ENCODE data around the gene RETN. TPM values are rescaled to one million over a fixed set of nuclear protein-coding genes. Genes with fewer than 3 reads are reported as not detected.

Gene RETN
- total RNA-seq, 4 donors from 2014 or later = not detected

- TF ChIP-seq CTCF (IDR thresholded peaks at IDR 0.05) = no peak
- TF ChIP-seq EP300 (IDR thresholded peaks at IDR 0.05) = no peak
- TF ChIP-seq POLR2A (IDR thresholded peaks at IDR 0.05) = no peak
- Histone ChIP-seq H3K27ac (no peak overlapping the region), H3K4me3 (no peak overlapping the region), H3K4me1 (peaks cover 0 to 8% (median 0%) of the 10 kb centered on the region in 4 donors), H3K9me3 (no peaks in the 10 kb centered on the region), H3K36me3 (no peaks in the 10 kb centered on the region), H3K27me3 (peaks cover 0 to 29% of the 10 kb centered on the region in 2 donors)
- 37 to 38% methylated on average over 2 of the region's 2 CpGs for WGBS, 2 donors
- no peak for DNase-seq (ENCODE audit: low spot score in 2 of 2)
These were observed 18.7 kb upstream of the RETN start for GRCh38 chr19:7650148-7650547.

GRCh38 chr19:7652061-7652641, 16.7 kb upstream of the RETN start:
- no peak for TF ChIP-seq POLR2A (IDR thresholded peaks at IDR 0.05)
- peak; percentile 88 to 98 (median 95) for TF ChIP-seq CTCF (IDR thresholded peaks at IDR 0.05)
- WGBS, 2 donors = 4 to 5% methylated on average over 28 of the region's 28 CpGs
- H3K36me3 ChIP-seq = no peaks in the 10 kb centered on the region
- H3K4me1 ChIP-seq = peaks cover 0 to 8% (median 0%) of the 10 kb centered on the region in 4 donors
- peak overlapping the region in 1 of 4 donors; percentile 26 for H3K4me3 ChIP-seq
- H3K9me3 ChIP-seq = no peaks in the 10 kb centered on the region
- H3K27ac ChIP-seq = no peak overlapping the region
- DNase-seq (ENCODE audit: low spot score in 2 of 2) = peak; percentile 42 to 73
- H3K27me3 ChIP-seq = peaks cover 0 to 27% of the 10 kb centered on the region in 2 donors

- H3K4me3 ChIP-seq = no peak overlapping the region
- no peak overlapping the region for H3K27ac ChIP-seq
- 52 to 55% methylated on average over 8 of the region's 8 CpGs for WGBS, 2 donors
- no peak for DNase-seq (ENCODE audit: low spot score in 2 of 2)
- no peaks in the 10 kb centered on the region for H3K36me3 ChIP-seq
- TF ChIP-seq EP300 (IDR thresholded peaks at IDR 0.05) (no peak), CTCF (IDR thresholded peaks at IDR 0.05) (no peak), POLR2A (IDR thresholded peaks at IDR 0.05) (no peak)
- H3K4me1 ChIP-seq = peaks cover 0 to 11% (median 0%) of the 10 kb centered on the region in 4 donors
- no peaks in the 10 kb centered on the region for H3K9me3 ChIP-seq
- H3K27me3 ChIP-seq = peaks cover 0 to 21% of the 10 kb centered on the region in 2 donors
These were observed 14.4 kb upstream of the RETN start for GRCh38 chr19:7654401-7654800.

GRCh38 chr19:7655581-7655980, 13.3 kb upstream of the RETN start:
- peaks cover 0 to 11% (median 0%) of the 10 kb centered on the region in 4 donors for H3K4me1 ChIP-seq
- DNase-seq (ENCODE audit: low spot score in 2 of 2) = no peak
- TF ChIP-seq EP300 (IDR thresholded peaks at IDR 0.05) (no peak), POLR2A (IDR thresholded peaks at IDR 0.05) (no peak), CTCF (IDR thresholded peaks at IDR 0.05) (no peak)
- H3K4me3 ChIP-seq = no peak overlapping the region
- H3K36me3 ChIP-seq = no peaks in the 10 kb centered on the region
- H3K27ac ChIP-seq = no peak overlapping the region
- H3K27me3 ChIP-seq = peaks cover 0 to 12% of the 10 kb centered on the region in 2 donors
- WGBS, 2 donors = 67 to 68% methylated on average over 7 to 8 of the region's 8 CpGs
- no peaks in the 10 kb centered on the region for H3K9me3 ChIP-seq

- no peaks in the 10 kb centered on the region for H3K27me3 ChIP-seq
- H3K27ac ChIP-seq = no peak overlapping the region
- H3K36me3 ChIP-seq = no peaks in the 10 kb centered on the region
- TF ChIP-seq CTCF (IDR thresholded peaks at IDR 0.05) = no peak
- TF ChIP-seq POLR2A (IDR thresholded peaks at IDR 0.05) = no peak
- TF ChIP-seq EP300 (IDR thresholded peaks at IDR 0.05) = no peak
- 29 to 38% methylated on average over 10 to 14 of the region's 14 CpGs for WGBS, 2 donors
- H3K4me1 ChIP-seq = peaks cover 0 to 6% (median 0%) of the 10 kb centered on the region in 4 donors
- no peaks in the 10 kb centered on the region for H3K9me3 ChIP-seq
- H3K4me3 ChIP-seq = no peak overlapping the region
- no peak for DNase-seq (ENCODE audit: low spot score in 2 of 2)
These were observed 11.6 kb upstream of the RETN start for GRCh38 chr19:7657131-7657751.

All from tibial nerve (tissue), 4 donors.